Stomach (tissue), 4 donors: Measurements from ENCODE around the gene BCL6.

ENCODE experiments used
- CTCF ChIP-seq, 7 experiments: fragments of 450-650 bp in 4 of 7; fragments of 200-600 bp in 3 of 7; sonication (generic) in 3 of 7; IDR thresholded peaks; one replicate each; pipeline ENCODE4 v1.5.1; 2016 to 2019; ENCODE audit warnings: antibody characterized with exemption in 7 of 7, control low read depth in 2 of 7, mild to moderate bottlenecking in 1 of 7
- POLR2A ChIP-seq, 4 donors: fragments of 450-650 bp; IDR thresholded peaks; one replicate each; pipeline ENCODE4 v1.6.1; 2016; ENCODE audit warnings: antibody characterized with exemption in 4 of 4, control low read depth in 2 of 4, mild to moderate bottlenecking in 1 of 4, moderate library complexity in 1 of 4

DNA sequence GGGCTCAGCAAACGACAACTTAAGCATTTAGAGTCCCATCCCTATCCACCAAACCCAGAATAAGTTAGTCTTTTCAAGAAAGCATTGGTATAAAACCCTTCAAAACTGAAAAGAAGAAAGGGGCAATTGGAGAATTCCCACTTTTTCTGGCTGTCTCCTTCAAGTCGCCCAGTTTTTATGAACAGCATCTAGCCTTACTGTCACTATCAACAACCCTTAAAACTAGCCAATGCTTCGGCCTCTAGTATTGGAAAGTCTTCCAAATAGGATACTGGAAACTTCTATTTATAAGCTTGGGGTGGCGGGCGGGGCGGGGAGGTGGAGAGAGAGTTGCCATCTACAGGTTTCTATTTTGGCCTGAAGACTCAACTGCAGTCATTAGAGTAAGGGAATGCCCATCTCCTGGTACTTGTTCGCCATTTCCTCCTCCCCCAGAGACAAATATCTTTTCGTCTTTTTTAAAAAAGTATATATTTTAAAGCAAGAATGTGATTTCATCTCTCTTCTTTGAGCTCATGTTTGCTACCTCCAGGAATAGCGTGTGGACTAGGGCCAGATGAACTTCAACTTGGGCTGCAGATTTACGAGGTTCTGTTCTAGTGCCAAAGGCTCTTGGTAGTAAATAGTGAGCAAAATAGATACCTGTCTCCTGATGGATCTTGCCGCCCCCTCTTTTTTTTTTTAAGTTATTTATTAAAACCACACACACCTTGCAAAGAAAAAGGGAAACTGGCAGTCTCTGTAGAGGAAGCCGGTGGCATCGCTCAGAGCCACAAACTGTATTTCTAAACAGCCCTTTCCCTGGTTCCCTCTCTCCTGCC lies 2.7 kb downstream of the BCL6 start:
- TF ChIP-seq POLR2A (IDR thresholded peaks at IDR 0.05) (no peak), CTCF (IDR thresholded peaks at IDR 0.05) (no peak)
